ENCODE results near the gene SMYD3. TPM values are rescaled to one million over a fixed set of nuclear protein-coding genes. Genes with fewer than 3 reads are reported as not detected.

SMYD3 gene
- total RNA-seq, 5 donors from 2014 or later (not counting 1 experiment from before 2014, with no cell fraction given) = 17.7 to 37.8 (median 21.9) TPM

- CTCF ChIA-PET = no interaction called here
- Mint-ChIP-seq H3K9me3 (peaks cover 0 to 10% (median 0%) of the 10 kb centered on the region in 3 donors), H3K36me3 (peaks cover 45% of the 10 kb centered on the region), H3K27ac (no peak overlapping the region), H3K4me3 (no peak overlapping the region), H3K4me1 (peaks cover 1 to 4% (median 2%) of the 10 kb centered on the region in 3 donors), H3K27me3 (no peaks in the 10 kb centered on the region)
- POLR2A ChIA-PET = no interaction called here
- WGBS (ENCODE audit: insufficient coverage) = 95% methylated on average over 15 of the region's 19 CpGs
- Histone ChIP-seq H3K27me3 (replicated peaks in 1 of 2; ENCODE audit: control insufficient read depth in 2 of 2, extremely low read depth in 1 of 2, insufficient read depth in 2 of 2, low read length in 1 of 2) (no peaks in the 10 kb centered on the region), H3K27ac (ENCODE audit: low read length) (no peak overlapping the region), H3K36me3 (ENCODE audit: control insufficient read depth in 2 of 2, extremely low read depth in 1 of 2, insufficient read depth in 1 of 2, low read length in 1 of 2) (peaks cover 0 to 3% of the 10 kb centered on the region in 2 donors), H3K9me3 (no peaks in the 10 kb centered on the region), H3K4me3 (ENCODE audit: control insufficient read depth in 1 of 2, extremely low read depth in 1 of 2, low read length in 1 of 2) (no peak overlapping the region), H3K4me1 (ENCODE audit: control insufficient read depth in 1 of 2, extremely low read depth in 1 of 2, insufficient read depth in 2 of 2, low read length in 2 of 2) (no peaks in the 10 kb centered on the region)
- no peak for ATAC-seq (replicated peaks in 1 of 4)
- DNase-seq = no peak
Observed at GRCh38 chr1:246418565-246419312, 88.3 kb downstream of the SMYD3 start.

GRCh38 chr1:246417813-246418564 is 89.1 kb downstream of the SMYD3 start:
- no peak overlapping the region for H3K27ac ChIP-seq (ENCODE audit: low read length)
- CTCF ChIA-PET = no interaction called here
- peaks cover 0 to 11% (median 0%) of the 10 kb centered on the region in 3 donors for H3K9me3 Mint-ChIP-seq
- H3K36me3 Mint-ChIP-seq = peaks cover 49% of the 10 kb centered on the region
- no peaks in the 10 kb centered on the region for H3K27me3 Mint-ChIP-seq
- H3K27ac Mint-ChIP-seq = no peak overlapping the region
- H3K36me3 ChIP-seq (ENCODE audit: control insufficient read depth in 2 of 2, extremely low read depth in 1 of 2, insufficient read depth in 1 of 2, low read length in 1 of 2) = peaks cover 0 to 3% of the 10 kb centered on the region in 2 donors
- ATAC-seq (replicated peaks in 1 of 4) (no peak), DNase-seq (no peak)
- no peak overlapping the region for H3K4me3 ChIP-seq (ENCODE audit: control insufficient read depth in 1 of 2, extremely low read depth in 1 of 2, low read length in 1 of 2)
- POLR2A ChIA-PET = no interaction called here
- no peaks in the 10 kb centered on the region for H3K9me3 ChIP-seq
- no peaks in the 10 kb centered on the region for H3K27me3 ChIP-seq (replicated peaks in 1 of 2; ENCODE audit: control insufficient read depth in 2 of 2, extremely low read depth in 1 of 2, insufficient read depth in 2 of 2, low read length in 1 of 2)
- H3K4me3 Mint-ChIP-seq = no peak overlapping the region
- H3K4me1 Mint-ChIP-seq = peaks cover 0 to 2% (median 1%) of the 10 kb centered on the region in 3 donors
- no CpG with 5 or more reads among the region's 6 CpGs for WGBS (ENCODE audit: insufficient coverage)
- no peaks in the 10 kb centered on the region for H3K4me1 ChIP-seq (ENCODE audit: control insufficient read depth in 1 of 2, extremely low read depth in 1 of 2, insufficient read depth in 2 of 2, low read length in 2 of 2)

GRCh38 chr1:246417152-246417812 is 89.8 kb downstream of the SMYD3 start:
- POLR2A ChIA-PET = no interaction called here
- Histone ChIP-seq H3K27me3 (replicated peaks in 1 of 2; ENCODE audit: control insufficient read depth in 2 of 2, extremely low read depth in 1 of 2, insufficient read depth in 2 of 2, low read length in 1 of 2) (no peaks in the 10 kb centered on the region), H3K4me3 (ENCODE audit: control insufficient read depth in 1 of 2, extremely low read depth in 1 of 2, low read length in 1 of 2) (no peak overlapping the region), H3K4me1 (ENCODE audit: control insufficient read depth in 1 of 2, extremely low read depth in 1 of 2, insufficient read depth in 2 of 2, low read length in 2 of 2) (no peaks in the 10 kb centered on the region), H3K27ac (ENCODE audit: low read length) (no peak overlapping the region), H3K9me3 (no peaks in the 10 kb centered on the region), H3K36me3 (ENCODE audit: control insufficient read depth in 2 of 2, extremely low read depth in 1 of 2, insufficient read depth in 1 of 2, low read length in 1 of 2) (peaks cover 0 to 3% of the 10 kb centered on the region in 2 donors)
- WGBS (ENCODE audit: insufficient coverage) = 69% methylated on average over 2 of the region's 4 CpGs
- Mint-ChIP-seq H3K27me3 (no peaks in the 10 kb centered on the region), H3K4me1 (no peaks in the 10 kb centered on the region), H3K36me3 (peaks cover 49% of the 10 kb centered on the region), H3K27ac (no peak overlapping the region), H3K4me3 (no peak overlapping the region), H3K9me3 (peaks cover 0 to 15% (median under 1%) of the 10 kb centered on the region in 3 donors)
- no peak for ATAC-seq (replicated peaks in 1 of 4)
- DNase-seq = no peak
- CTCF ChIA-PET = no interaction called here

- WGBS (ENCODE audit: insufficient coverage) = no CpG with 5 or more reads among the region's 1 CpG
Observed at GRCh38 chr1:246416261-246416660, 90.8 kb downstream of the SMYD3 start.

GRCh38 chr1:246415028-246415427 is 92.1 kb downstream of the SMYD3 start:
- no peaks in the 10 kb centered on the region for H3K4me1 Mint-ChIP-seq
- no peaks in the 10 kb centered on the region for H3K27me3 Mint-ChIP-seq
- Histone ChIP-seq H3K36me3 (ENCODE audit: control insufficient read depth in 2 of 2, extremely low read depth in 1 of 2, insufficient read depth in 1 of 2, low read length in 1 of 2) (peaks cover 0 to 3% of the 10 kb centered on the region in 2 donors), H3K27me3 (replicated peaks in 1 of 2; ENCODE audit: control insufficient read depth in 2 of 2, extremely low read depth in 1 of 2, insufficient read depth in 2 of 2, low read length in 1 of 2) (no peaks in the 10 kb centered on the region), H3K27ac (ENCODE audit: low read length) (no peak overlapping the region), H3K4me1 (ENCODE audit: control insufficient read depth in 1 of 2, extremely low read depth in 1 of 2, insufficient read depth in 2 of 2, low read length in 2 of 2) (no peaks in the 10 kb centered on the region), H3K9me3 (no peaks in the 10 kb centered on the region), H3K4me3 (ENCODE audit: control insufficient read depth in 1 of 2, extremely low read depth in 1 of 2, low read length in 1 of 2) (no peak overlapping the region)
- ChIA-PET POLR2A (interaction anchor here in 1 of 2 donors (0.7 kb wide), 1 partner anchor 17 kb away, joined by 10 read pairs; no protein-coding TSS in a partner anchor), CTCF (no interaction called here)
- no peak for ATAC-seq (replicated peaks in 1 of 4)
- peaks cover 4 to 21% (median 5%) of the 10 kb centered on the region in 3 donors for H3K9me3 Mint-ChIP-seq
- H3K36me3 Mint-ChIP-seq = peaks cover 57% of the 10 kb centered on the region
- no peak for DNase-seq
- H3K4me3 Mint-ChIP-seq = no peak overlapping the region
- WGBS (ENCODE audit: insufficient coverage) = no CpG with 5 or more reads among the region's 2 CpGs
- no peak overlapping the region for H3K27ac Mint-ChIP-seq

More at GRCh38 chr1:246416261-246416660, 90.8 kb downstream of the SMYD3 start:
- peaks cover 0 to 3% of the 10 kb centered on the region in 2 donors for H3K36me3 ChIP-seq (ENCODE audit: control insufficient read depth in 2 of 2, extremely low read depth in 1 of 2, insufficient read depth in 1 of 2, low read length in 1 of 2)
- ChIA-PET POLR2A (no interaction called here), CTCF (no interaction called here)
- H3K9me3 ChIP-seq = no peaks in the 10 kb centered on the region
- no peak overlapping the region for H3K27ac Mint-ChIP-seq
- H3K27me3 ChIP-seq (replicated peaks in 1 of 2; ENCODE audit: control insufficient read depth in 2 of 2, extremely low read depth in 1 of 2, insufficient read depth in 2 of 2, low read length in 1 of 2) = no peaks in the 10 kb centered on the region
- H3K36me3 Mint-ChIP-seq = peaks cover 58% of the 10 kb centered on the region
- peaks cover 4 to 21% (median 5%) of the 10 kb centered on the region in 3 donors for H3K9me3 Mint-ChIP-seq
- no peaks in the 10 kb centered on the region for H3K4me1 ChIP-seq (ENCODE audit: control insufficient read depth in 1 of 2, extremely low read depth in 1 of 2, insufficient read depth in 2 of 2, low read length in 2 of 2)
- no peak overlapping the region for H3K4me3 Mint-ChIP-seq
- H3K27me3 Mint-ChIP-seq = no peaks in the 10 kb centered on the region
- no peak overlapping the region for H3K27ac ChIP-seq (ENCODE audit: low read length)
- DNase-seq (no peak), ATAC-seq (replicated peaks in 1 of 4) (no peak)
- H3K4me1 Mint-ChIP-seq = no peaks in the 10 kb centered on the region
- no peak overlapping the region for H3K4me3 ChIP-seq (ENCODE audit: control insufficient read depth in 1 of 2, extremely low read depth in 1 of 2, low read length in 1 of 2)

GRCh38 chr1:246413430-246413829 is 93.6 kb downstream of the SMYD3 start:
- Mint-ChIP-seq H3K9me3 (peaks cover 4 to 11% (median 8%) of the 10 kb centered on the region in 3 donors), H3K27me3 (no peaks in the 10 kb centered on the region)
- no peak overlapping the region for H3K27ac ChIP-seq (ENCODE audit: low read length)

More at GRCh38 chr1:246413430-246413829, 93.6 kb downstream of the SMYD3 start:
- H3K27me3 ChIP-seq (replicated peaks in 1 of 2; ENCODE audit: control insufficient read depth in 2 of 2, extremely low read depth in 1 of 2, insufficient read depth in 2 of 2, low read length in 1 of 2) = no peaks in the 10 kb centered on the region
- H3K4me3 Mint-ChIP-seq = no peak overlapping the region
- ATAC-seq (replicated peaks in 1 of 4) = no peak
- no peaks in the 10 kb centered on the region for H3K4me1 Mint-ChIP-seq
- no peak for DNase-seq
- CTCF ChIA-PET = no interaction called here
- H3K4me1 ChIP-seq (ENCODE audit: control insufficient read depth in 1 of 2, extremely low read depth in 1 of 2, insufficient read depth in 2 of 2, low read length in 2 of 2) = no peaks in the 10 kb centered on the region
- H3K36me3 Mint-ChIP-seq = peaks cover 45% of the 10 kb centered on the region
- peaks cover 0 to 3% of the 10 kb centered on the region in 2 donors for H3K36me3 ChIP-seq (ENCODE audit: control insufficient read depth in 2 of 2, extremely low read depth in 1 of 2, insufficient read depth in 1 of 2, low read length in 1 of 2)
- H3K4me3 ChIP-seq (ENCODE audit: control insufficient read depth in 1 of 2, extremely low read depth in 1 of 2, low read length in 1 of 2) = no peak overlapping the region
- no peaks in the 10 kb centered on the region for H3K9me3 ChIP-seq
- WGBS (ENCODE audit: insufficient coverage) = 100% methylated on average over 2 of the region's 7 CpGs
- H3K27ac Mint-ChIP-seq = no peak overlapping the region
- POLR2A ChIA-PET = interaction anchor here in 1 of 2 donors (0.5 kb wide), 1 partner anchor 9 kb away, joined by 4 read pairs; no protein-coding TSS in a partner anchor
